Fibroblast of pulmonary artery (primary cell): Measurements from ENCODE around the gene BDH2.

Experiments used
- DNase-seq: peaks from one replicate; pipeline ENCODE4 v3.0.0-alpha.2; 2010; ENCODE audit warnings: low read depth
- H3K4me3 ChIP-seq: replicated peaks from 2 replicates; pipeline ENCODE4 v1.5.1; 2011; ENCODE audit warnings: low read depth, mild to moderate bottlenecking, control low read depth, low read length, moderate library complexity
- TF ChIP-seq, protein P1 (sequence below): IDR thresholded peaks from 2 replicates; pipeline ENCODE4 v1.5.1; 2011; ENCODE audit warnings: mild to moderate bottlenecking, control low read depth, low read length, inconsistent platforms; ENCODE audit errors: missing control alignments

BDH2 gene

DNA sequence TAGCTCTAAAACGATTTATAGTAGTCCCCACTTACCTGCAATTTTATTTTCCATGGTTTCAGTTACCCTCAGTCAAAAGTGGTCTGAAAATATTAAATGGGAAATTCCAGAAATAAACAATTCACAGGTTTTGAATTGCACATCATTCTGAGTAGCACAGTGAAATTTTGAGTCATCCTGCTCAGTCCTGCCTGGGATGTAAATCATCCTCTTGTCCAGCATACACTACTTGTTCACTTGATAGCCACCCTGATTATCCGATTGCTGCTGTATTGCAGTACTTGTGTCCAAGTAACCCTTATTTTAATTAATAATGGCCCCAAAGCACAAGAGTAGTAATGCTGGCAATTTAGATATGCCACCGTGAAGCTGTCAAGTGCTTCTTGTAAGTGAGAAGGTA lies 23.5 kb upstream of the BDH2 start:
- TF ChIP-seq, protein P1, sequence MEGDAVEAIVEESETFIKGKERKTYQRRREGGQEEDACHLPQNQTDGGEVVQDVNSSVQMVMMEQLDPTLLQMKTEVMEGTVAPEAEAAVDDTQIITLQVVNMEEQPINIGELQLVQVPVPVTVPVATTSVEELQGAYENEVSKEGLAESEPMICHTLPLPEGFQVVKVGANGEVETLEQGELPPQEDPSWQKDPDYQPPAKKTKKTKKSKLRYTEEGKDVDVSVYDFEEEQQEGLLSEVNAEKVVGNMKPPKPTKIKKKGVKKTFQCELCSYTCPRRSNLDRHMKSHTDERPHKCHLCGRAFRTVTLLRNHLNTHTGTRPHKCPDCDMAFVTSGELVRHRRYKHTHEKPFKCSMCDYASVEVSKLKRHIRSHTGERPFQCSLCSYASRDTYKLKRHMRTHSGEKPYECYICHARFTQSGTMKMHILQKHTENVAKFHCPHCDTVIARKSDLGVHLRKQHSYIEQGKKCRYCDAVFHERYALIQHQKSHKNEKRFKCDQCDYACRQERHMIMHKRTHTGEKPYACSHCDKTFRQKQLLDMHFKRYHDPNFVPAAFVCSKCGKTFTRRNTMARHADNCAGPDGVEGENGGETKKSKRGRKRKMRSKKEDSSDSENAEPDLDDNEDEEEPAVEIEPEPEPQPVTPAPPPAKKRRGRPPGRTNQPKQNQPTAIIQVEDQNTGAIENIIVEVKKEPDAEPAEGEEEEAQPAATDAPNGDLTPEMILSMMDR, result no peak
- DNase-seq, result no peak
- no peak overlapping the region for H3K4me3 ChIP-seq

DNA sequence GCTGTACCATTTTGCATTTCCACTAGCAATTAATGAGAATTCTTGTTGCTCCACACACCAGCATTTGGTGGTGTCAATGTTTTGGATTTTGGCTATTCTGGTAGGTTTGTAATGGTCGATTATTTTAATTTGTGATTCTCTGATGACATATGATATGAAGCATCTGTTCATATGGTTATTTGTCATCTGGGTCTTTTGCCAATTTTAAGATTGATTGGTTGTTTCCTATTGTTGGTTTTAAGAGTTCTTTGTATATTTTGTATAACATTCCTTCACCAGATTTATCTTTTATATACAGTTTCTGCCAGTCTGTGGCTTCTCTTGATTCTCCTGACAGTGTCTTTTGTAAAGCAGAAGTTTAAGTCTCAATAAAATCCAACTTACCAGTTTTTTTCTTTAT lies 18.5 kb upstream of the BDH2 start:
- no peak overlapping the region for H3K4me3 ChIP-seq
- DNase-seq, result no peak
- TF ChIP-seq, protein P1, result no peak

DNA sequence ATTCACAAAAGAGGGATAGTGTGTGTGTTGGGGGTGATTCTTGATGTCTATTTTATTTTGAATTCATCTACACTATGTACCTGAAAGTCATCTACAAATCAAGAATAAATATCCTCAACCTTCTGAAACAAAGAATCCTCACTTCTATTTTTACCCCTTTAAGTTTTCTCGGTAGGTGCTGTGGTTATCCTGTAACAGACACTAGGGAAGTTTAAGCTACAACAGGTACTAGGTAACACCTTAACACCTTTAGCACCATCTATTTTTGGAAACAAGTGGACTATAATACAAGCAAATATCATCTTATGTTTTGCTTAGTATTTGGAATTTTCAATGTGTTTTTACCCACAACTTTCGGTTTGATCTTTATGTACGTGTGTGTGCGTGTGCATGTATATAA lies 12.0 kb upstream of the BDH2 start:
- H3K4me3 ChIP-seq, result no peak overlapping the region
- no peak for DNase-seq
- TF ChIP-seq, protein P1, result no peak

DNA sequence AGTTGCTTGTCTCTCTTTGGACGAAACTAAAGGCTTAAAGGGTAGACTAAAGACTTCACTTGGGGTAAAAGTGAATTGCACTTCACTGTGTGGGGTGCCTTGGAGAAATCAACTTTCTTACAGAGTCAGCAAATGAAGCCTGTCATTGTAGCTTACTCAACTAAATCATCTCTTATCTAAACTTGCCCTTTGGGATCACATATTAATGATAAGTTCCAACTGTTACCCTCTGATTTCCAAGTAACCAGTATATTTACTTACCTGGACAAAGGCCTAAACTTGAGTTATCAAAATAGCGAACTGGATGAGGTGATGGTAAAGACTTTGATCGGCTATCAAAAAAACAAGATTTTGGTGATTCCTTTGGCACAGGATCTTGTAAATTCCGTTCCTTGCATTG lies 8.9 kb upstream of the BDH2 start:
- DNase-seq, result no peak
- no peak overlapping the region for H3K4me3 ChIP-seq
- TF ChIP-seq, protein P1, result no peak

DNA sequence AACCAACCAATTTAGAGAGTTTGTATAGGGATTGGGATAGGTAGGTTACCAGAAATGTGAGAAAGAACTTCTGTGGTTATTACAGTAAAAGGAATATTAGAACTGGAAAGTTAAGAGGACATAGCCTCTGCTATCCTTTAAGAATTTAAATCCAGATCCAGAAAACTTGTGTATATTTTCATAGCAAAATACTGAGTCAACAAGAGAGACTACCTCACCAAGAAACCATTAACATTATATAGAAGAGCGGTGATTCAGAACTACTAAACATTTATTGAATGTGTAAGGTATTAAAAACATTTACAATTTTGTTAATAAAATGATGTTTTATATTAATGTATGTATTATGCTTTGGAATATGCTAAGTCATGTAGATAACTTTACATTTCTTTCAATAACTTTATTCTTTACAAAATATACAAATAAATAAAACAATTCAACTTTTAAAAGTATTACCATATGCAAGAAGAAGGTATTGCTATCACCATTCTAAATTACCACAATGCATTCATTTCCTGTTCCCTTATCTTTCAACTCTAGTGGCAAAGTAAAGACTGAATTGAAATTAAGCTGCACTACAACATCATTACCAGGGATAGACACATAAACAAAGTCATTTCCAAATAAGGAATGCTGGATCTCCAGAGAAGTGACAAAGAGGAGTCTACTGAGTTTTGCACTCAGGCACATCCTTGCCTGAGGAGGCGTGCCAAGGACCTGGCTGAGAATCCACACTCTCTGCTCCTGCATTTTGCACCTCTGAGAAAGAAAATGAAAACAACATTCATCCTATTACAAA lies 6.1 kb upstream of the BDH2 start:
- DNase-seq, result peak; percentile 13
- TF ChIP-seq, protein P1, result no peak
- no peak overlapping the region for H3K4me3 ChIP-seq

DNA sequence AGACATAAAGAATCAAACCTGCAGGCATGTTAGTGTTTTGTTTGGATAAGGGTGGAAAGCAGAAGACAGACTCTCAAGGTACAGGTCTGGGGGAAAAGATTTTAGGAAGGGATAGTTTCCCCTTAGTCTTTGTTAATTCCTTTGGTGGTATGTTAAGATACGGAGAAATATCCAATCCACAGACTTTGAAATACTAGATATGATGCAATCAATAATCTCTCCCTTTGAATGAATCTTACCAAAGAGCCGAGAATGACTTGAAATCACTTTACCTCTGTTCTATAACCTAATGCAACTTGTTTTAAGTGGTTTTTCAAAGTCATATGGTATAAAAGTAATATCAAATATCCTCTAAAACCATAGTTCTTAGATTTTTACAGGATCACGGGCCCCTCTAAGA lies 5.3 kb upstream of the BDH2 start:
- TF ChIP-seq, protein P1, result no peak
- no peak for DNase-seq
- H3K4me3 ChIP-seq, result no peak overlapping the region

DNA sequence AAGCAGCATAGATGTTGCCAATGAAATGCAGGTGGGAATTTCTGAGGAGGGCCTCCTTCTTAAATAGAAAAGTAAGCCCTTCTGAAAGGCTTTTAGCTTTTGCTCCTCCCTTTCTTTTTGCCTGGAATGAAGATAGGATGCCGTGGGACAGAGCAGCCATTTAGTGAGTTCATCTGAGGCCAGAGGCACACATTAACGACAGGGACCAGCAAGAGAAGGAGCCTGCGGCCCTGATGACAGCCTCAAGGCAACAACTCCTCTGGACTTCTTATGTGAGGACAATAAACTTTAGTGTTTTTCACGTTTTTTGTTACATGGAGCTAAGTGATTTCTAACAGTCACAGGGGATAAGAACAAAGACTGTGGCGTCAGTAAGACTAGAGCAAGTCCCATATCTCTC lies 1.1 kb upstream of the BDH2 start:
- H3K4me3 ChIP-seq, result no peak overlapping the region
- TF ChIP-seq, protein P1, result no peak
- no peak for DNase-seq
